ENCODE measurements around the gene MKRN3. TPM values are rescaled to one million over a fixed set of nuclear protein-coding genes. Genes with fewer than 3 reads are reported as not detected.

Gene MKRN3
- total and polyA plus RNA-seq, 10 of the 15 experiments (the other 5 are each of a cell fraction or from before 2014, with no cell fraction given): 0.30 to 1.1 TPM; not detected in 8

DNA sequence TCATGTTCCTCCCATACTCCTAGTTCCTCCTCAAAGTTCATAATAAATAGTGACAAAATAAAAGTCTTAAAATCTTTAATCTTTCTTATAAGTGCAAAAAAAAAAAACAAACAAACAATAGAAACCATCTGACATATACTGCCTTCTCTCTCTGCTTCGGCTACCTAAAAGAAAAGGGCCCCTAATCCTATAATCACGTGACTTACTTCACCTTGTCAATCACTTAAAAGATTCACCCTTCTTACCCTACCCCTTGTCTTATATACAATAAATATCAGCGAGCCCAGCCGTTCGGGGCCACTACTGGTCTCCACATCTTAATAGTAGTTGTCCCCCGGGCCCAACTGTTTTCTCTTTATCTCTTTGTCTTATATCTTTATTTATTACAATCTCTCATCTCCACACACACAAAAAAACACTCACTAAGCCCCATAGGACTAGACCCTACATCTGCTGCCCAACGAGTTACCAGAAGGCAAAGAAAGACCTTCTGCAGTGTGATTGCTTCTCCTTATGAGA is 28.8 kb downstream of the MKRN3 start:
- intact Hi-C loops (cut with micrococcal nuclease; ENCODE audit: unreplicated experiment): no loop called here
- no peak for FAIRE-seq
- 15% methylated on average over 7 of the region's 7 CpGs for whole genome bisulfite sequencing (ENCODE audit: insufficient coverage, insufficient replicate concordance, low lambda C conversion rate, missing lambda C conversion rate)
- ChIA-PET POLR2A (no interaction called here), SMC1A (ENCODE audit: uncharacterized antibody, unreplicated experiment) (no interaction called here), RAD21 (ENCODE audit: unreplicated experiment) (no interaction called here), CTCF (no interaction called here)
- Histone ChIP-seq H3K9ac (ENCODE audit: control insufficient read depth, insufficient read depth, low read length) (no peak overlapping the region), H4K20me1 (ENCODE audit: control insufficient read depth, insufficient read depth) (no peaks in the 10 kb centered on the region), H3K27ac (ENCODE audit: control insufficient read depth, insufficient read depth) (no peak overlapping the region), H3K27me3 (replicated peaks in 1 of 2; ENCODE audit: control insufficient read depth in 2 of 2, insufficient read depth in 2 of 2, low read length in 1 of 2) (no peaks in the 10 kb centered on the region), H3K4me3 (no peak overlapping the region), H3K36me3 (ENCODE audit: control insufficient read depth in 2 of 2, insufficient read depth in 2 of 2, low read length in 1 of 2) (no peaks in the 10 kb centered on the region), H2AFZ (ENCODE audit: control insufficient read depth, low read depth, low read length) (no peak overlapping the region), H3K4me2 (ENCODE audit: control insufficient read depth, insufficient read depth) (no peak overlapping the region), H3K79me2 (ENCODE audit: control insufficient read depth, insufficient read depth, low read length) (no peaks in the 10 kb centered on the region), H3K9me3 (replicated peaks; ENCODE audit: control insufficient read depth, insufficient read depth, low read length) (no peaks in the 10 kb centered on the region; the same call in 2 of the 3 replicates), H3K4me1 (ENCODE audit: control insufficient read depth, insufficient read depth, low read length) (no peaks in the 10 kb centered on the region)
- in situ Hi-C loops (cut with MboI): no loop called here
- no peak for ATAC-seq
- TF ChIP-seq POLR2A (IDR thresholded peaks at IDR 0.05; ENCODE audit: low read depth, low read length): no peak
- BruUV-seq (replicated peaks): no TSS peak
- no peak for DNase-seq (ENCODE audit: low read depth, low spot score)

DNA sequence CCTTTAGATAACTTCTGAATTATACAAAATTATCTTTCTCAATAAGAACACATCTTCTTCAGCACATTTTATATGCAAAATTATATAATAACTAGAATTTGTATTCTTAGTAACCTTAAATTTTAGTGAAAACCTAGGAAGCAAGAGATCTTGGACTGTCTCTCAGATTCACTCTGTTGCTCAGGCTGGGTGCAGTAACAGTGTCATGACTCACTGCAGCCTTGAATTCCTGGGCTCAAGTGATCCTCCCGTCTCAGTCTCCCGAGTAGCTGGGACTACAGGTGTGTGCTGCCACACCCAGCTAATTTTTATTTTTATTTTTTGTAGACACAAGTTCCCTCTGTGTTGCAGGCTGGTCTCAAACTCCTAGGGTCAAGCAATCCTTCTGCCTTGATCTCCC is 29.9 kb downstream of the MKRN3 start:
- ChIA-PET CTCF (no interaction called here), SMC1A (ENCODE audit: uncharacterized antibody, unreplicated experiment) (no interaction called here), POLR2A (no interaction called here), RAD21 (ENCODE audit: unreplicated experiment) (no interaction called here)
- Histone ChIP-seq H3K4me2 (ENCODE audit: control insufficient read depth, insufficient read depth) (no peak overlapping the region), H2AFZ (ENCODE audit: control insufficient read depth, low read depth, low read length) (no peak overlapping the region), H3K79me2 (ENCODE audit: control insufficient read depth, insufficient read depth, low read length) (no peaks in the 10 kb centered on the region), H3K9me3 (replicated peaks; ENCODE audit: control insufficient read depth, insufficient read depth, low read length) (no peaks in the 10 kb centered on the region; the same call in 2 of the 3 replicates), H4K20me1 (ENCODE audit: control insufficient read depth, insufficient read depth) (no peaks in the 10 kb centered on the region), H3K9ac (ENCODE audit: control insufficient read depth, insufficient read depth, low read length) (no peak overlapping the region), H3K4me3 (no peak overlapping the region), H3K4me1 (ENCODE audit: control insufficient read depth, insufficient read depth, low read length) (no peaks in the 10 kb centered on the region), H3K27me3 (replicated peaks in 1 of 2; ENCODE audit: control insufficient read depth in 2 of 2, insufficient read depth in 2 of 2, low read length in 1 of 2) (no peaks in the 10 kb centered on the region), H3K27ac (ENCODE audit: control insufficient read depth, insufficient read depth) (no peak overlapping the region), H3K36me3 (ENCODE audit: control insufficient read depth in 2 of 2, insufficient read depth in 2 of 2, low read length in 1 of 2) (no peaks in the 10 kb centered on the region)
- no peak for ATAC-seq
- in situ Hi-C loops (cut with MboI) (no loop called here), intact Hi-C loops (cut with micrococcal nuclease; ENCODE audit: unreplicated experiment) (no loop called here)
- WGBS (ENCODE audit: insufficient coverage, insufficient replicate concordance, low lambda C conversion rate, missing lambda C conversion rate): 15% methylated on average over 2 of the region's 2 CpGs
- no peak for DNase-seq (ENCODE audit: low read depth, low spot score)
- no peak for FAIRE-seq
- BruUV-seq (replicated peaks): no TSS peak
- TF ChIP-seq, protein P1, sequence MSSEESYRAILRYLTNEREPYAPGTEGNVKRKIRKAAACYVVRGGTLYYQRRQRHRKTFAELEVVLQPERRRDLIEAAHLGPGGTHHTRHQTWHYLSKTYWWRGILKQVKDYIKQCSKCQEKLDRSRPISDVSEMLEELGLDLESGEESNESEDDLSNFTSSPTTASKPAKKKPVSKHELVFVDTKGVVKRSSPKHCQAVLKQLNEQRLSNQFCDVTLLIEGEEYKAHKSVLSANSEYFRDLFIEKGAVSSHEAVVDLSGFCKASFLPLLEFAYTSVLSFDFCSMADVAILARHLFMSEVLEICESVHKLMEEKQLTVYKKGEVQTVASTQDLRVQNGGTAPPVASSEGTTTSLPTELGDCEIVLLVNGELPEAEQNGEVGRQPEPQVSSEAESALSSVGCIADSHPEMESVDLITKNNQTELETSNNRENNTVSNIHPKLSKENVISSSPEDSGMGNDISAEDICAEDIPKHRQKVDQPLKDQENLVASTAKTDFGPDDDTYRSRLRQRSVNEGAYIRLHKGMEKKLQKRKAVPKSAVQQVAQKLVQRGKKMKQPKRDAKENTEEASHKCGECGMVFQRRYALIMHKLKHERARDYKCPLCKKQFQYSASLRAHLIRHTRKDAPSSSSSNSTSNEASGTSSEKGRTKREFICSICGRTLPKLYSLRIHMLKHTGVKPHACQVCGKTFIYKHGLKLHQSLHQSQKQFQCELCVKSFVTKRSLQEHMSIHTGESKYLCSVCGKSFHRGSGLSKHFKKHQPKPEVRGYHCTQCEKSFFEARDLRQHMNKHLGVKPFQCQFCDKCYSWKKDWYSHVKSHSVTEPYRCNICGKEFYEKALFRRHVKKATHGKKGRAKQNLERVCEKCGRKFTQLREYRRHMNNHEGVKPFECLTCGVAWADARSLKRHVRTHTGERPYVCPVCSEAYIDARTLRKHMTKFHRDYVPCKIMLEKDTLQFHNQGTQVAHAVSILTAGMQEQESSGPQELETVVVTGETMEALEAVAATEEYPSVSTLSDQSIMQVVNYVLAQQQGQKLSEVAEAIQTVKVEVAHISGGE (CRISPR knock-in tag; IDR thresholded peaks at IDR 0.05): no peak
- no peak for TF ChIP-seq RUNX3 (IDR thresholded peaks at IDR 0.05; ENCODE audit: low read length)
- no peak for TF ChIP-seq NFIC (IDR thresholded peaks at IDR 0.05; ENCODE audit: low read depth, low read length)
- TF ChIP-seq PAX5 (IDR thresholded peaks at IDR 0.05; ENCODE audit: borderline replicate concordance, low read depth, low read length): no peak
- TF ChIP-seq, protein P2, sequence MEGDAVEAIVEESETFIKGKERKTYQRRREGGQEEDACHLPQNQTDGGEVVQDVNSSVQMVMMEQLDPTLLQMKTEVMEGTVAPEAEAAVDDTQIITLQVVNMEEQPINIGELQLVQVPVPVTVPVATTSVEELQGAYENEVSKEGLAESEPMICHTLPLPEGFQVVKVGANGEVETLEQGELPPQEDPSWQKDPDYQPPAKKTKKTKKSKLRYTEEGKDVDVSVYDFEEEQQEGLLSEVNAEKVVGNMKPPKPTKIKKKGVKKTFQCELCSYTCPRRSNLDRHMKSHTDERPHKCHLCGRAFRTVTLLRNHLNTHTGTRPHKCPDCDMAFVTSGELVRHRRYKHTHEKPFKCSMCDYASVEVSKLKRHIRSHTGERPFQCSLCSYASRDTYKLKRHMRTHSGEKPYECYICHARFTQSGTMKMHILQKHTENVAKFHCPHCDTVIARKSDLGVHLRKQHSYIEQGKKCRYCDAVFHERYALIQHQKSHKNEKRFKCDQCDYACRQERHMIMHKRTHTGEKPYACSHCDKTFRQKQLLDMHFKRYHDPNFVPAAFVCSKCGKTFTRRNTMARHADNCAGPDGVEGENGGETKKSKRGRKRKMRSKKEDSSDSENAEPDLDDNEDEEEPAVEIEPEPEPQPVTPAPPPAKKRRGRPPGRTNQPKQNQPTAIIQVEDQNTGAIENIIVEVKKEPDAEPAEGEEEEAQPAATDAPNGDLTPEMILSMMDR (IDR thresholded peaks at IDR 0.05 in 2 of 3, conservative IDR thresholded peaks at IDR 0.05 in 1 of 3; ENCODE audit: control insufficient read depth in 2 of 3, extremely low read depth in 1 of 3, insufficient read depth in 1 of 3, low read depth in 3 of 3, low read length in 3 of 3): no peak

Measured in GM12878 (cell line).